Upper lobe of left lung (tissue), 6 donors: Measurements from ENCODE around the gene DOCK1. TPM values are rescaled to one million over a fixed set of nuclear protein-coding genes. Genes with fewer than 3 reads are reported as not detected.
A peak's percentile ranks its signal among the peaks of the same experiment; 100 is the strongest.

ENCODE experiments used
- ATAC-seq, 2 donors: fragments of 200-7000 bp; cut with Tn5 transposase; one replicate each; pipeline ENCODE4 v1.9.1; 2022; ENCODE audit warnings: mild to moderate bottlenecking in 2 of 2, moderate library complexity in 2 of 2; ENCODE audit not compliant: low FRiP score in 2 of 2
- DNase-seq, 2 donors: peaks; one replicate each; pipeline ENCODE4 v3.0.0-alpha.2; 2019 to 2020
- H3K27ac ChIP-seq, 4 donors: fragments of 200-600 bp; sonication (generic); one replicate each; pipeline ENCODE4 v1.5.1; 2016 to 2019
- H3K27me3 ChIP-seq, 4 donors: fragments of 200-600 bp; sonication (generic); one replicate each; pipeline ENCODE4 v1.5.1; 2017 to 2019
- H3K36me3 ChIP-seq, 4 donors: fragments of 200-600 bp; sonication (generic); one replicate each; pipeline ENCODE4 v1.5.1; 2016 to 2019
- H3K4me1 ChIP-seq, 4 donors: fragments of 200-600 bp; sonication (generic); one replicate each; pipeline ENCODE4 v1.5.1; 2018 to 2019
- H3K4me3 ChIP-seq, 4 donors: fragments of 200-600 bp; sonication (generic); one replicate each; pipeline ENCODE4 v1.5.1; 2017 to 2019; ENCODE audit warnings: mild to moderate bottlenecking in 2 of 4, moderate library complexity in 1 of 4
- H3K9me3 ChIP-seq, 4 donors: fragments of 200-600 bp; sonication (generic); one replicate each; pipeline ENCODE4 v1.5.1; 2018 to 2019
- EP300 ChIP-seq, 4 donors: sonication (generic); formaldehyde crosslinking; IDR thresholded peaks; one replicate each; pipeline ENCODE4 v1.5.1; 2017; ENCODE audit warnings: antibody characterized with exemption in 4 of 4, control low read depth in 2 of 4
- POLR2A ChIP-seq, 4 donors: fragments of 450-650 bp; IDR thresholded peaks; one replicate each; pipeline ENCODE4 v1.5.1; 2016 to 2017; ENCODE audit warnings: antibody characterized with exemption in 4 of 4, mild to moderate bottlenecking in 2 of 4
- POLR2AphosphoS5 ChIP-seq, 2 donors: sonication (generic); formaldehyde crosslinking; IDR thresholded peaks; one replicate each; pipeline ENCODE4 v1.5.1; 2017; ENCODE audit warnings: antibody characterized with exemption in 2 of 2
- WGBS, 2 donors: methylation state at CpG; one replicate each; pipeline ENCODE4 v1.1.5; 2017 to 2018; 5-methylcytosine and 5-hydroxymethylcytosine counted together
- total RNA-seq, 6 donors: library from RNA; depleted of rRNA in 4 of 6; stranded (reverse); fragments of >200 nt in 4 of 6; gene quantifications; one replicate each; pipeline versions ENCODE4 v1.1.0 to v1.2.1, GENCODE V29; 2016 to 2021
- TF ChIP-seq, protein P1 (sequence below), 6 experiments: fragments of 450-650 bp in 4 of 6; fragments of 200-600 bp in 2 of 6; sonication (generic) in 2 of 6; IDR thresholded peaks; one replicate each; pipeline ENCODE4 v1.5.1; 2016 to 2019; ENCODE audit warnings: antibody characterized with exemption in 6 of 6
- donor health status: DM: no; HTN: no; CAD: no; lungs with moderate emphysema.
- donor health status: DM: no; HTN: yes; CAD: no; lungs with severe emphysema.

DOCK1 gene
- total RNA-seq, 6 donors from 2014 or later: 37.5 to 63.9 (median 45.8) TPM

DNA sequence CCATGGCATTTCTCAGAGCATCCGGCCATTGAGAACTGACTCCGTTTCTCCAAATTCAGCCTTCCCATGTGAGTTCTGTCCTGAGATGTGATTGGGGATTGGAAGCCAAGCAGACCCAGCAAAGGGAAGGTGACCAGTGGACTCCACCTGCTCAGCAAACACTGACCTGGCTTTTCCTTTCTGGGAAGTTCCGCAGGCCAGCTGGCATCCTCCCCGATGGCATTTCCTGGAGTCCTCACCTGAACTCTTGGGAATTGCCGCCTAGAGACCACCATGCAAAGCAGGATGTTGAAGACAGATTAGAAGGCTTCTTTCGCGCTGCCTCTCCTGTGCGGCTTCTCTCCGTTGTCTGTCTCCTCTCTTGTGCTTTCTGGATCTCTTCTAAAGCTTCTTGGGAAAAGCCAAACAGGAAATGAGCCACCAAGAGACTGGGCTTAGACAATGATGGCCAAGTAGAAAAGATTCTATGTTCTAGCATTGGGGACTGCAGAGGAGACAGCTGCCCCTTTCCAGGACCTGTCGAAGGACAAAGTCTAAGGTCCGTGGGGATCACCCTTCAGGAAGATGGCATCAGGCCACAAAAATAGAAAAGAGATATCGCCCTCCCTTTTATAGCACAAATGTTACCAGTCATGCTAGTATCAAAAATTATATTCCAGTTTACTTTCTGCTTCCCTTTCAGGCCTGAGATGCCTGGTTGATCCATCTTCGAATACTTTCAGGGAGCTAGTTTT lies 394.9 kb downstream of the DOCK1 start:
- Histone ChIP-seq H3K36me3 (no peaks in the 10 kb centered on the region), H3K27me3 (no peaks in the 10 kb centered on the region), H3K9me3 (no peaks in the 10 kb centered on the region), H3K4me3 (no peak overlapping the region), H3K4me1 (peaks cover 0 to 9% (median 0%) of the 10 kb centered on the region in 4 donors), H3K27ac (no peak overlapping the region)
- TF ChIP-seq, protein P1, sequence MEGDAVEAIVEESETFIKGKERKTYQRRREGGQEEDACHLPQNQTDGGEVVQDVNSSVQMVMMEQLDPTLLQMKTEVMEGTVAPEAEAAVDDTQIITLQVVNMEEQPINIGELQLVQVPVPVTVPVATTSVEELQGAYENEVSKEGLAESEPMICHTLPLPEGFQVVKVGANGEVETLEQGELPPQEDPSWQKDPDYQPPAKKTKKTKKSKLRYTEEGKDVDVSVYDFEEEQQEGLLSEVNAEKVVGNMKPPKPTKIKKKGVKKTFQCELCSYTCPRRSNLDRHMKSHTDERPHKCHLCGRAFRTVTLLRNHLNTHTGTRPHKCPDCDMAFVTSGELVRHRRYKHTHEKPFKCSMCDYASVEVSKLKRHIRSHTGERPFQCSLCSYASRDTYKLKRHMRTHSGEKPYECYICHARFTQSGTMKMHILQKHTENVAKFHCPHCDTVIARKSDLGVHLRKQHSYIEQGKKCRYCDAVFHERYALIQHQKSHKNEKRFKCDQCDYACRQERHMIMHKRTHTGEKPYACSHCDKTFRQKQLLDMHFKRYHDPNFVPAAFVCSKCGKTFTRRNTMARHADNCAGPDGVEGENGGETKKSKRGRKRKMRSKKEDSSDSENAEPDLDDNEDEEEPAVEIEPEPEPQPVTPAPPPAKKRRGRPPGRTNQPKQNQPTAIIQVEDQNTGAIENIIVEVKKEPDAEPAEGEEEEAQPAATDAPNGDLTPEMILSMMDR (IDR thresholded peaks at IDR 0.05): no peak
- TF ChIP-seq EP300 (IDR thresholded peaks at IDR 0.05) (no peak), POLR2A (IDR thresholded peaks at IDR 0.05) (no peak), POLR2AphosphoS5 (IDR thresholded peaks at IDR 0.05) (no peak)
- WGBS, 2 donors: 78 to 85% methylated on average over 13 of the region's 13 CpGs
- ATAC-seq (no peak), DNase-seq (no peak)

DNA sequence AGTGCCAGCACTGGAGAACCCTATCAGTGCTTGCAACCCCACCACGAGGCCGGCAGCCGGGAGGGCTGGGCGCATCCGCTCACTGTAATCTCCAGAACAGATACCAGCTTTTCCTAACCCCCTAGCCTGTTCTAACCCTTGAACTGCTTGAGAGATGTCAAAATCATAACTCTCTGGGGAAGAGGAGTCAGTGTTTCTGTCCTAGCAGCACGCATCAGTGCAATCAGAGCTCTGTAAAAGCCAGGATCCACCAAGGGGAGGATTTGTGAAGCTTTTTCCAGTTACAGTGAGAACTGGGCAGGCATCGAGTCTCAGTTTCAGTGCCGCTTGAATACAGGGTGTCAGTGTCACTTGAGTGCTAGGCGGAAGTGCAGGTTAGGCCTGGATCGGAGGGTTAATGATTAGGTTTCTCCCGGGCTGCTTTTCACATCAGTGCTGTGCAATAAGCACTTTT lies 395.7 kb downstream of the DOCK1 start:
- TF ChIP-seq EP300 (IDR thresholded peaks at IDR 0.05) (no peak), POLR2A (IDR thresholded peaks at IDR 0.05) (no peak), POLR2AphosphoS5 (IDR thresholded peaks at IDR 0.05) (no peak)
- TF ChIP-seq, protein P1 (IDR thresholded peaks at IDR 0.05): no peak

DNA sequence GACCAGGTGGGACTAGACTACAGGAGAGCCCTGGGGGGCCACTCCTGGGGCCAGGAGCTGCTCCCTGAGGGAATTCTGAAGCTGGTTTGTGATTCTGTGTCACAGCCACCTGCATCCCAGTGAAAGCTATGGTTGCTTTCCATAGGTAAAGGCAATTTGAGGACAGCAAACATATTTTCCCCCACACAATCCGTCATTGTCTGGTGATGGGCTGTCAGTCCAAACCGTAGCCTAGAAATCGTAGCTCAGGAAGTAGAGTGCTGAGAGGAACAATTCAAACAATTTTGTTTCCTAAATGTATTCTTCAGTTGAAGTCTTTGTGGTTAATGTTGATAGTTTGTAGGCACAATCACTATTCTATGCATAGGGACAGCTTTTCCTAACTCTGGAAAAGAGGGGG lies 397.1 kb downstream of the DOCK1 start:
- ATAC-seq: no peak
- 44 to 52% methylated on average over 3 of the region's 3 CpGs for WGBS, 2 donors
- TF ChIP-seq POLR2AphosphoS5 (IDR thresholded peaks at IDR 0.05) (no peak), POLR2A (IDR thresholded peaks at IDR 0.05) (no peak), EP300 (IDR thresholded peaks at IDR 0.05) (no peak)
- TF ChIP-seq, protein P1 (IDR thresholded peaks at IDR 0.05): no peak
- no peaks in the 10 kb centered on the region for H3K9me3 ChIP-seq
- H3K27me3 ChIP-seq: no peaks in the 10 kb centered on the region
- no peak overlapping the region for H3K4me3 ChIP-seq
- no peak for DNase-seq
- peaks cover 0 to 9% (median 0%) of the 10 kb centered on the region in 4 donors for H3K4me1 ChIP-seq
- no peaks in the 10 kb centered on the region for H3K36me3 ChIP-seq
- H3K27ac ChIP-seq: no peak overlapping the region

More for the DNA sequence above, 395.7 kb downstream of the DOCK1 start:
- no peaks in the 10 kb centered on the region for H3K9me3 ChIP-seq
- H3K4me1 ChIP-seq: peaks cover 0 to 9% (median 0%) of the 10 kb centered on the region in 4 donors
- peak in 1 of 2 donors; percentile 62 for DNase-seq
- H3K4me3 ChIP-seq: no peak overlapping the region
- H3K36me3 ChIP-seq: no peaks in the 10 kb centered on the region
- 74 to 79% methylated on average over 10 to 11 of the region's 11 CpGs for WGBS, 2 donors
- no peak overlapping the region for H3K27ac ChIP-seq
- no peaks in the 10 kb centered on the region for H3K27me3 ChIP-seq
- ATAC-seq: no peak

DNA sequence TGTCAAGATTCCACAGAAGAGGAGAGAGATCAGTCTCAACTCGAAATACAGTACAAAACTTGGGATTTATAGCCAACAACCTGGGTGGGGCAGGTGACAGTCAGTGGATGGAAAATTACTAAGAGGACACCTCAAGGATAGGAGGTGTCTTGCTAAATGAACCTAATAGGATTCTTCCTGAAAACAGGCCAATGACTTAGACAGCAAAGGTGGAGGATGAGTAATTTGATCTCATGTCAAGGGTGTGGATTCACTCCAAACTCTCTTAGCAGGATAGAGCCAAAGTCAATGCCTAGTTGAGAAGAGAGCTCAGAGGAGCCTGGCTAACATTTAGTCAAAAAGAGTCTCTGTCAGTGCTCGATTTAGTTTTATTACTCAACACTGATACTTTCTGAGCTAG lies 397.9 kb downstream of the DOCK1 start:
- no peak for DNase-seq
- no peaks in the 10 kb centered on the region for H3K36me3 ChIP-seq
- no peak overlapping the region for H3K4me3 ChIP-seq
- H3K4me1 ChIP-seq: peaks cover 0 to 9% (median 0%) of the 10 kb centered on the region in 4 donors
- WGBS, 2 donors: 78 to 92% methylated on average over 2 of the region's 2 CpGs
- no peak for TF ChIP-seq POLR2AphosphoS5 (IDR thresholded peaks at IDR 0.05)
- H3K27ac ChIP-seq: no peak overlapping the region
- ATAC-seq: no peak
- no peaks in the 10 kb centered on the region for H3K9me3 ChIP-seq
- no peaks in the 10 kb centered on the region for H3K27me3 ChIP-seq

DNA sequence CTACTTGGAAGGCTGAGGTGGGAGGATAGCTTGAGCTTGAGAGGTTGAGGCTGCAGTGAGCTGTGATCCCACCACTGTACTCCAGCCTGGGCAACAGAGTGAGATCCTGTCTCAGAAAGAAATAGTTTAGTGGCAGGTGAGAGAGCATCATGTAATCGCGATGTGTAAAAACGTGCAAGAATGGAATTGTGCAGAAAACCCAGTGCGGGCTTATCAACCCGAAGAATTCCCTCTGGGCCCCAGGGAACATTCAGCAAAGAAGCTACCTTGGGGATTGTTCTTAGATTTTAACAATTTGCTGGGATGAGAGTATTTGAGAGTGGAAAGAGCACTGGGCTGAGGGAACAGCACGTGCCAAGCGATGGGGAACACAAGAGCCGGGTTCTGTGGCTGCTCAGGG lies 398.5 kb downstream of the DOCK1 start:
- no peak overlapping the region for H3K4me3 ChIP-seq
- H3K27me3 ChIP-seq: no peaks in the 10 kb centered on the region
- H3K27ac ChIP-seq: no peak overlapping the region
- peaks cover 0 to 9% (median 0%) of the 10 kb centered on the region in 4 donors for H3K4me1 ChIP-seq
- H3K36me3 ChIP-seq: no peaks in the 10 kb centered on the region
- TF ChIP-seq POLR2AphosphoS5 (IDR thresholded peaks at IDR 0.05) (no peak), POLR2A (IDR thresholded peaks at IDR 0.05) (no peak), EP300 (IDR thresholded peaks at IDR 0.05) (no peak)
- TF ChIP-seq, protein P1 (IDR thresholded peaks at IDR 0.05): no peak
- DNase-seq (no peak), ATAC-seq (no peak)
- WGBS, 2 donors: 96 to 97% methylated on average over 8 of the region's 8 CpGs
- no peaks in the 10 kb centered on the region for H3K9me3 ChIP-seq
